SHP77 (cell line): ENCODE measurements around the gene TPRKB.
"Not testable (repeated sequence)": the region's sequence is repeated elsewhere in the genome, so short reads cannot be mapped to it uniquely, and the experiment has no call there.

Experiments
- DNase-seq, 2 experiments: peaks; one replicate each; lab custom pipeline; 2025; lab: John Stamatoyannopoulos, UW

Gene TPRKB

DNA sequence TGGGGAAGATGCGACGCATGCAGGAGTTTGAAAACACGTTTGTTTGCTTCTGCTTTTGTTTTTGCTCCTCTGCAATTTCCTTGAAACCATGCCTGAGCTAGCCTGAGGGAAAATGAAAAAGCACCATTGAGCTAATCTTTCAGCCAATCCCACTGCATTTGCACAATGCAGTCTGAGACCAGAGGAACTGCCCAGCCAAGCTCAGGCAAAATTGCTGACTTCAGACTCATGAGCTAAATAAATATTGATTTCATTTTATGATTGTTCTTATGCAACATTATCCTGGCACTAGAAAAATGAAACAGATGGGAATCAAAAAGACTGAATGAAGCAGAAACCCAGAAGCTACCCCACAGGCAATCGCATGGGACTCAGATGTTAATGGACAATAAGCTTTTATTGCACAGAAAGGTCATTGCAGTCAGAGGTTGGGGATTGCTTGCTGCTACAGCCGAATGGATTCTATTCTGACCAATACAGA is 37.0 kb downstream of the TPRKB start:
- no peak for DNase-seq

DNA sequence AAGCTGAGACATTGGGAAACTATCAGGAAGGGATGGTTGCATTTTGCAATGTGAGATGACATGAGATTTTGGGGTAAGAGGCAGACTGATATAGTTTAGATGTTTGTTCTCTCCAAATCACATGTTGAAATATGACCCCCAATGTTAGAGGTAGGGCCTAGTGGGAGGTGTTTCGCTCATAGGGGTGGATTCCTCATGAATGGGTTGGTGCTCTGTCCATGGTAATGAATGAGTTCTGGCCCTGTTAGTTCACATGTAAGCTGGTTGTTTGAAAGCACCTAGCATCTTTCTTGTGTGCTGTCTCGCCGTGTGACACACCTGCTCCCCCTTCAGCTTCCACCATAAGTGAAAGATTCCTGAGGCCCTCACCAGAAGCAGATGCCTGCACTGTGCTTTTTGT is 37.7 kb downstream of the TPRKB start:
- DNase-seq, result no peak

DNA sequence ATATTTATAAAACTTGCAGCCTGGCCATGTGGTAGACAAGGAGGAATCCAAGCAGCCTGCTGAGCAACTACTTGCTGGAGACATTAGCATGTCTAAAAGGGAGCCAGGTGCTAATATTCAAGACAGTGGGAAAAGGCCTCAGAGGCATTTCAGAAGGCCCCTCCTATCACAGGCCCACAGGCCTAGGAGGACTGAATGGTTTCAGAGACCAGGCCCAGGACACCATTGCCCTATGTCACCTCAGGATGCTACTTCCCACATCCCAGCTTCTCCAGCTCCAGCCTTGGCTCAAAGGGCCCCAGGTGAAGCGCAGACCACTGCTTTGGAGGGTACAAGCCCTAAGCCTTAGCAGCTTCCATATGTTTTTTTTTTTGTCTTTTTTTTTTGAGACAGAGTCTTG is 39.0 kb downstream of the TPRKB start:
- DNase-seq, result no peak

DNA sequence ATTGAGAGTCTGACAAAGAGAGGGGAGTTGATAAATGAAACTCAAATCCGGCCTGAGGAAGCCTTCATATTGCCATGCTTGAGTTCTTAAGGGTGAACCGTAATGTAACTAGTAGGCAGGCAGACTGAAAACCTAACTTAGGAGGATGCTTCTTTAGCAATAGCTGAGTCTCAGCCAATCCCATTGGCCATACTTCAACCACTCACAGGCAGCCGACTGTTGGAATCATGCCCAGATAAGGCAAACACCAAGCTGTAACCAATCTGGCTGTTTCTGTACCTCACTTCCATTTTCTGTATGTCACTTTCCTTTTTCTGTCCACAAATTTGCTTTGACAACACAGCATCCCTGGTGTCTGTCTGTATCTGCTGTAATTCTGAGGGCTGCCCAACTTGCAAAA is 39.5 kb downstream of the TPRKB start:
- DNase-seq, result no peak

DNA sequence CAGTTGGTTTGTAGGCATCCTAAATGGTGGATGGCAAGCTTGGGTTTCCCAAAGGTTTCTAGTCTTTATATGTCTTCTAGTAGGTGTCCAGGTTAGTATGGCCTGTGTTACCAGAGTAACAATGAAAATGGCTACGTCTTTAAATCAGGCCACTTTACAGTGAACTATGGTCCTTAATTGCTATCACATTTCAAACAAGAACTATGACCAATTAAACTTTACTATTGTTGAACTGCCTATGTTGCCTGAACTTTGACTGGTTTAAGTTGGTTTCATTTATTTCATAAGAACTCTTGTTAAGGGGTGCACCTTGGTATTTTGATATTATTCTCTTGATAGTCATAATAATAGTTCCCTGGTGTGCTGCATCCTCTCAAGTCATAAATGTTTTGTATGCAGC is 40.2 kb downstream of the TPRKB start:
- DNase-seq, result not testable (repeated sequence)

DNA sequence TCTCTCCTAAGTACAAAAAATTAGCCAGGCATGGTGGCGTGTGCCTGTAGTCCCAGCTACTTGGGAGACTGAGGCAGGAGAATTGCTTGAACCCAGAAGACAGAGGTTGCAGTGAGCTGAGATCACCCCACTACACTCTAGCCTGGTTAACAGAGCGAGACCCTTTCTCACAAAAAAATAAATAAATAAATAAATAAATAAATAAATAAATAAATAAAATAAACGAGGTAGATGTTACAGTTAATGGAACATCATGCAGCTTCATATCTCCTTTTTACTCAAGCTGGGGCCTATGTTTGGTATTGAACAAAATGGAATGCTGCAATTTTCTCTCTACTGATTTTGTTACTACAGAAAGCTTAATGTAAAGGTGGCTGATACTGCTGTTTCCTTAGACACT is 40.6 kb downstream of the TPRKB start:
- DNase-seq, result not testable (repeated sequence)

DNA sequence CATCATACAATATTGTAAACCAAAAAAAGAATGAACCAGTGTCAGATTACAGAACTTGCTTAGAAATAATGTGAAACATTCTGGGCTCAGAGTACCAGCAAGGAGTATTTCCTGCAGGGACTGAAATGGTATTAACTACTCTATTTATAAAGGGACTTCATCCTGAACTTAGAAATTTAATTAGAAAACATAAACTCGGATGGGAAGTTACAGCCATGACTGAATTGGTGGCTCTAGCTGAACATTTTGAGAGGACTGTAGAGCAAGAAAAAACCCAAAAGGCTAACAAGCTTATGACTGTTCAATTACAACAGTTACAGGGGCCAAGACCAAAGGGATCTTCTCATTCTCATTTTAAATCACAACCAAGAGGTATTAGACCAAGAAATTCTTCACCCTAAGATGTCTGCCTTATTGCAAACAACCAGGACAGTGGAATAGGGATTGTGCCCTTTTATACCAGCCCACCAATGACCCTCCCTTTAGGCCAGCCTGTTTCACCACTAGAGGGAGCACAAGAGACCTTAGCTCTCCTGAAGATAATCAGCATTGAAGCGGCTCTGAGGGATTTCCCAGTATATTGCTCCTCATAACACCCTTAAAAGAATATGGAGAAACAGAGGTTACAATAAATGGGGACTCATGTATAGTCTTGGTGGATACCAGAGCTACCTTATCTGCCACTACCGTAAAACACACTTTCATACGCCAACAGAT is 46.6 kb downstream of the TPRKB start:
- peak; percentile 25 to 37 for DNase-seq

DNA sequence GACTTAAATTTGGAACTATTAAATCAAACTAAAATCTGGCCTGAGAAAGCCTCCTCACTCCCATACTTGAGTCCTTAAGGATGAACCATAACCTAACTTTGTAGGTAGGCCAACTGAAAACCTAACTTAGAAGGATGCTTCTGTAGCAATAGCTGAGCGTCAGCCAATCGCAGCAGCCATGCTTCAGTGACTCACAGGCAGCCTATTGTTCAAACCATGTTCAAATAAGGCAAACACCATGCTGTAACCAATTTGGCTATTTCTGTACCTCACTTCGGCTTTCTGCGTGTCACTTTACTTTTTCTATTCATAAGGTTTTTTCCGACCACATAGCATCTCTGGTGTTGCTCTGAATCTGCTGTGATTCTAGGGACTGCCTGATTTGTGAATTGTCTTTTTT is 48.7 kb downstream of the TPRKB start:
- not testable (repeated sequence) for DNase-seq

DNA sequence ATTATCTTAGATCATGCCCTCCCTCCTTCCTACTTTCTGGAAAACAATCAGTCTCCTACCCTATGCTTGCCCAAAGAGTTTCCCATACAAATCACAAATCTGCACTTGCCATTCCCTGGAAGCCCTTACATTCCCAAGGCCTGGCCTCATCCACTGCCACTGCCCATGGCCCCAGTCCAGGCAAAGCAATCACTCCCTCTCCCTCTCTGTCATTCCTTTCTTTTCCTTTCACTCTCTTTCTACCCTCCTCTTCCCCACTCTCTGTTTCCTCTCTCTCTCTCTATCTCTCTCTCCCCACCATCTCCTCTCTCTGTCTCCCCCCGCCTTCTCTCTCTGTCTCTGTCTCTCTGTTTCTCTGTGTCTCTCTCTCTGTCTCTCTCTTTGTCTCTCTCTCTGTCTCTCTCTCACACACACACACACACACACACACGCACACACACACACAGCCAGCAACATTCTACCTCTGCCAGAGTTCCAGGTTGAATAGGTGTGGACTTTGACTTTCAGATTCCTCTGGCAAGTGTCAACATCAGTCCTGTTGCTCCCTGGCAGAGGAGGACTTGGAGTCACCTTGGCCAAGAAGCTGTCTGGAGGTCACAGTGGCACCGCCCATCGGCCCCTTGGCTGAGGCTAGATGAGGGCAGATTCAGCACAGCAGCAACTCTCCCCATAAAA is 51.2 kb downstream of the TPRKB start:
- no peak for DNase-seq

DNA sequence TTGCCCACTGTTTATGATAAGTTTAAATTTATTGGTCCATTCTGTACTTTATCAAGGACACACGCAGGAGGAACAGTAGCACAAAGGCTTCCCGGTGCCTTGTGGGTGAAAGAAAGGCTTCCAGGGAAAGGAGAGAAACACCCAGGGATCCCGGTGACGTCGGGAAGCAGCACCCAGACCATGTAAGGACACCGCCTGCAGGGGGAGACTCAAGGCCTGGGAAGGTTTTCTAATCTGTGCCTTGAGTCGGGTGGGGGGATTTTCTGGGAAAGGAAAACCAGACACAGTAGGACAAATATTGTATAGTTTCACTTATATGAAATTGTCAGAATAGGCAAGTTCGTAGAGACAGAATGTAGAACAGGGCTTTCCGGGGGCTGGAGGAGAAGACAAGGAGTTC is 52.2 kb downstream of the TPRKB start:
- peak in 1 of 2 experiments; percentile 23 for DNase-seq

DNA sequence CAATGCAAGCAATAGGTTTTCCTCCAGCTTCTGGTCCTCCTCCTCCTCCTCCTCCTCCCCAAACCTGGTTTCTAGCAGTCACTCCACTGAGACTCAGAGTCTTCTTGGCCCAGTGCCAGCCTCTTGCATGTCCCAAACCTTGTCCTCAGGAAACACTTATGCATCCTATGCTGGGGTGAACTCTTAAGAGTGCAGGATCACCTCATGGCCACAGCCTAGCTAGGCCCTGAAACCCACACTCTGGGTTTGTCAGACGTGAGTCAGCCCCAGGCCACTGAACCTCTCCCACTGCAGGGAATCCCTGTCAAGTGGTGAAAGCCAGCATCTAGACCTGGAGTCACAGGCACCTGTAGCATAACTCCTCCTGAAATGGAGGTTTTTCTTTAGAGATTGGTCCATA is 52.8 kb downstream of the TPRKB start:
- not testable (repeated sequence) for DNase-seq

DNA sequence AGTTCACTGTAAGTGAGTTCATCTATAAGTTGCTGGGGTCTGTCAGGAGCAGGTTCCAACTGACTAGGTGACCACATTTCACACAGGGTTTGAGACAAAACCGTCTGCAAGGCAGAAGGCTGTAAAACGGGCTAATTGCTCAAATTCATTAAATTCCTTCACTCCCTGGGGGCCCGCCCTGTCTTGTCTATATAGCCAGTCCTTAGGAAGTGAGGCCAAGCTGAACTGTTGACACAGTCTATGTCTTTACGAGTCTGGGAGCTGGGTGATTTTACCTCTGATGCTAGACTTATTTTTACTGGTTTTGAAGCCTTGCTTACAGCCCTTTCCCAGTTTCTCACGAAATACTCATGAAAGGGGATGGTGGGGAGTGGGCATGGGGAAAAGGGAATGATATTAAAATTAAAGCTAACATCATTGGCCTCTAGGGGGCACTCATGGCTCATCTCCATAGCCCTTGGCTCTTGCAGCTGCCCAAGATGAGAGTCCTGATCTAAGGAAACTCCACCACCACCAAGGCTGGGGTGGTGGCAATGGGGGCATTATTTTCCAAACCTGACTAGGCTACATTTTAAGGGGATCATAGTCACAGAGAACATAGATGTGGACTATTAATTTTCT is 57.1 kb downstream of the TPRKB start:
- DNase-seq, result peak; percentile 45 to 52
